Measurements from ENCODE around the gene KCNH5.

- TF ChIP-seq, protein P1, sequence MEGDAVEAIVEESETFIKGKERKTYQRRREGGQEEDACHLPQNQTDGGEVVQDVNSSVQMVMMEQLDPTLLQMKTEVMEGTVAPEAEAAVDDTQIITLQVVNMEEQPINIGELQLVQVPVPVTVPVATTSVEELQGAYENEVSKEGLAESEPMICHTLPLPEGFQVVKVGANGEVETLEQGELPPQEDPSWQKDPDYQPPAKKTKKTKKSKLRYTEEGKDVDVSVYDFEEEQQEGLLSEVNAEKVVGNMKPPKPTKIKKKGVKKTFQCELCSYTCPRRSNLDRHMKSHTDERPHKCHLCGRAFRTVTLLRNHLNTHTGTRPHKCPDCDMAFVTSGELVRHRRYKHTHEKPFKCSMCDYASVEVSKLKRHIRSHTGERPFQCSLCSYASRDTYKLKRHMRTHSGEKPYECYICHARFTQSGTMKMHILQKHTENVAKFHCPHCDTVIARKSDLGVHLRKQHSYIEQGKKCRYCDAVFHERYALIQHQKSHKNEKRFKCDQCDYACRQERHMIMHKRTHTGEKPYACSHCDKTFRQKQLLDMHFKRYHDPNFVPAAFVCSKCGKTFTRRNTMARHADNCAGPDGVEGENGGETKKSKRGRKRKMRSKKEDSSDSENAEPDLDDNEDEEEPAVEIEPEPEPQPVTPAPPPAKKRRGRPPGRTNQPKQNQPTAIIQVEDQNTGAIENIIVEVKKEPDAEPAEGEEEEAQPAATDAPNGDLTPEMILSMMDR (IDR thresholded peaks at IDR 0.05; ENCODE audit: low read depth, low read length) = no peak
- no peak for TF ChIP-seq POLR2A (IDR thresholded peaks at IDR 0.05; ENCODE audit: extremely low read depth, insufficient read length)
Observed at GRCh38 chr14:62745496-62745895, 299.8 kb downstream of the KCNH5 start.
